H1 (cell line): ENCODE data around the gene ADAD2. TPM values are rescaled to one million over a fixed set of nuclear protein-coding genes. Genes with fewer than 3 reads are reported as not detected.

ENCODE experiments used
- SIRT6 ChIP-seq: IDR thresholded peaks from one replicate; pipeline ENCODE4 v1.7.1; 2012; ENCODE audit warnings: low read length, inconsistent platforms
- polyA plus RNA-seq, 7 experiments: library from polyadenylated mRNA; depleted of rRNA in 3 of 7; stranded (reverse) in 5 of 7; unstranded in 2 of 7; fragments of >200 nt in 5 of 7; fragments of 200-250 nt in 2 of 7; gene quantifications; 1 replicate in 5 of 7; 2 replicates in 1 of 7; 4 replicates in 1 of 7; pipeline versions ENCODE4 v1.2.1 to v1.2.3, GENCODE V29; 2011 to 2013; ENCODE audit warnings: missing spikeins in 2 of 7, mixed read lengths in 2 of 7
- total RNA-seq: library from RNA; stranded (reverse); fragmentation: NEBNext Ultra II Directional; extraction: Animal tissue kit (Norgen Biotek cat#: 25700); gene quantifications from 2 replicates; pipeline ENCODE4 v1.2.1, GENCODE V29; 2021
- TF ChIP-seq, protein P1 (sequence below): fragments of 300-600 bp; sonication (generic); IDR thresholded peaks from 2 replicates; pipeline ENCODE4 v1.7.1; 2012; ENCODE audit warnings: low read length, moderate library complexity, mild to moderate bottlenecking, inconsistent platforms; ENCODE audit not compliant: insufficient replicate concordance

The ADAD2 gene
- total and polyA plus RNA-seq, 2 of the 8 experiments (the other 6 are each of a cell fraction or from before 2014, with no cell fraction given): 1.2 to 1.3 TPM

DNA sequence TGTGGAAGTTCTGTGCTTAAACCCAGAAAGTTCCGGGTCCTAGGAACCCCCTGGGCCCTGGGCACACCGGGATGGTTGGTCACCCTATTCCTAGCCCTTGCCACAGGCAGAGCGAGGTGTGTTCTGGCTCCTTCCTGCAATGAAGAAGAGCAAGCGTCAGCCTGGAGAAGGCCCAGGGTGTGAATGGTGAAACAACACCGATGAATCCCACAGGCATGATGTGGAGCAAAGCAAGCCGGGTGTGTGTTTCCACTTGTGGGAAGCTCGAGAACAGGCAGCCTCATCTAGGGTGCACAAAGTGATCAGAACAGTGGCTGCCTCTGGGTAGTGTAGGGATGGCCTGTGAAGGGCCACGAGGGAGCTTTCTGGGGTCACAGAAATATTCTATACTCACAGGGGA lies 35.1 kb downstream of the ADAD2 start (continued):
- TF ChIP-seq, protein P1, sequence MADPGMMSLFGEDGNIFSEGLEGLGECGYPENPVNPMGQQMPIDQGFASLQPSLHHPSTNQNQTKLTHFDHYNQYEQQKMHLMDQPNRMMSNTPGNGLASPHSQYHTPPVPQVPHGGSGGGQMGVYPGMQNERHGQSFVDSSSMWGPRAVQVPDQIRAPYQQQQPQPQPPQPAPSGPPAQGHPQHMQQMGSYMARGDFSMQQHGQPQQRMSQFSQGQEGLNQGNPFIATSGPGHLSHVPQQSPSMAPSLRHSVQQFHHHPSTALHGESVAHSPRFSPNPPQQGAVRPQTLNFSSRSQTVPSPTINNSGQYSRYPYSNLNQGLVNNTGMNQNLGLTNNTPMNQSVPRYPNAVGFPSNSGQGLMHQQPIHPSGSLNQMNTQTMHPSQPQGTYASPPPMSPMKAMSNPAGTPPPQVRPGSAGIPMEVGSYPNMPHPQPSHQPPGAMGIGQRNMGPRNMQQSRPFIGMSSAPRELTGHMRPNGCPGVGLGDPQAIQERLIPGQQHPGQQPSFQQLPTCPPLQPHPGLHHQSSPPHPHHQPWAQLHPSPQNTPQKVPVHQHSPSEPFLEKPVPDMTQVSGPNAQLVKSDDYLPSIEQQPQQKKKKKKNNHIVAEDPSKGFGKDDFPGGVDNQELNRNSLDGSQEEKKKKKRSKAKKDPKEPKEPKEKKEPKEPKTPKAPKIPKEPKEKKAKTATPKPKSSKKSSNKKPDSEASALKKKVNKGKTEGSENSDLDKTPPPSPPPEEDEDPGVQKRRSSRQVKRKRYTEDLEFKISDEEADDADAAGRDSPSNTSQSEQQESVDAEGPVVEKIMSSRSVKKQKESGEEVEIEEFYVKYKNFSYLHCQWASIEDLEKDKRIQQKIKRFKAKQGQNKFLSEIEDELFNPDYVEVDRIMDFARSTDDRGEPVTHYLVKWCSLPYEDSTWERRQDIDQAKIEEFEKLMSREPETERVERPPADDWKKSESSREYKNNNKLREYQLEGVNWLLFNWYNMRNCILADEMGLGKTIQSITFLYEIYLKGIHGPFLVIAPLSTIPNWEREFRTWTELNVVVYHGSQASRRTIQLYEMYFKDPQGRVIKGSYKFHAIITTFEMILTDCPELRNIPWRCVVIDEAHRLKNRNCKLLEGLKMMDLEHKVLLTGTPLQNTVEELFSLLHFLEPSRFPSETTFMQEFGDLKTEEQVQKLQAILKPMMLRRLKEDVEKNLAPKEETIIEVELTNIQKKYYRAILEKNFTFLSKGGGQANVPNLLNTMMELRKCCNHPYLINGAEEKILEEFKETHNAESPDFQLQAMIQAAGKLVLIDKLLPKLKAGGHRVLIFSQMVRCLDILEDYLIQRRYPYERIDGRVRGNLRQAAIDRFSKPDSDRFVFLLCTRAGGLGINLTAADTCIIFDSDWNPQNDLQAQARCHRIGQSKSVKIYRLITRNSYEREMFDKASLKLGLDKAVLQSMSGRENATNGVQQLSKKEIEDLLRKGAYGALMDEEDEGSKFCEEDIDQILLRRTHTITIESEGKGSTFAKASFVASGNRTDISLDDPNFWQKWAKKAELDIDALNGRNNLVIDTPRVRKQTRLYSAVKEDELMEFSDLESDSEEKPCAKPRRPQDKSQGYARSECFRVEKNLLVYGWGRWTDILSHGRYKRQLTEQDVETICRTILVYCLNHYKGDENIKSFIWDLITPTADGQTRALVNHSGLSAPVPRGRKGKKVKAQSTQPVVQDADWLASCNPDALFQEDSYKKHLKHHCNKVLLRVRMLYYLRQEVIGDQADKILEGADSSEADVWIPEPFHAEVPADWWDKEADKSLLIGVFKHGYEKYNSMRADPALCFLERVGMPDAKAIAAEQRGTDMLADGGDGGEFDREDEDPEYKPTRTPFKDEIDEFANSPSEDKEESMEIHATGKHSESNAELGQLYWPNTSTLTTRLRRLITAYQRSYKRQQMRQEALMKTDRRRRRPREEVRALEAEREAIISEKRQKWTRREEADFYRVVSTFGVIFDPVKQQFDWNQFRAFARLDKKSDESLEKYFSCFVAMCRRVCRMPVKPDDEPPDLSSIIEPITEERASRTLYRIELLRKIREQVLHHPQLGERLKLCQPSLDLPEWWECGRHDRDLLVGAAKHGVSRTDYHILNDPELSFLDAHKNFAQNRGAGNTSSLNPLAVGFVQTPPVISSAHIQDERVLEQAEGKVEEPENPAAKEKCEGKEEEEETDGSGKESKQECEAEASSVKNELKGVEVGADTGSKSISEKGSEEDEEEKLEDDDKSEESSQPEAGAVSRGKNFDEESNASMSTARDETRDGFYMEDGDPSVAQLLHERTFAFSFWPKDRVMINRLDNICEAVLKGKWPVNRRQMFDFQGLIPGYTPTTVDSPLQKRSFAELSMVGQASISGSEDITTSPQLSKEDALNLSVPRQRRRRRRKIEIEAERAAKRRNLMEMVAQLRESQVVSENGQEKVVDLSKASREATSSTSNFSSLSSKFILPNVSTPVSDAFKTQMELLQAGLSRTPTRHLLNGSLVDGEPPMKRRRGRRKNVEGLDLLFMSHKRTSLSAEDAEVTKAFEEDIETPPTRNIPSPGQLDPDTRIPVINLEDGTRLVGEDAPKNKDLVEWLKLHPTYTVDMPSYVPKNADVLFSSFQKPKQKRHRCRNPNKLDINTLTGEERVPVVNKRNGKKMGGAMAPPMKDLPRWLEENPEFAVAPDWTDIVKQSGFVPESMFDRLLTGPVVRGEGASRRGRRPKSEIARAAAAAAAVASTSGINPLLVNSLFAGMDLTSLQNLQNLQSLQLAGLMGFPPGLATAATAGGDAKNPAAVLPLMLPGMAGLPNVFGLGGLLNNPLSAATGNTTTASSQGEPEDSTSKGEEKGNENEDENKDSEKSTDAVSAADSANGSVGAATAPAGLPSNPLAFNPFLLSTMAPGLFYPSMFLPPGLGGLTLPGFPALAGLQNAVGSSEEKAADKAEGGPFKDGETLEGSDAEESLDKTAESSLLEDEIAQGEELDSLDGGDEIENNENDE: no peak
- TF ChIP-seq SIRT6: no peak
